Panc1 (cell line): ENCODE results near the gene DGCR6L. TPM values are rescaled to one million over a fixed set of nuclear protein-coding genes. Genes with fewer than 3 reads are reported as not detected.

ENCODE experiments used
- ATAC-seq: fragments of 200-7000 bp; cut with Tn5 transposase; 2 replicates; pipeline ENCODE4 v1.9.1; 2020; ENCODE audit warnings: mild to moderate bottlenecking, moderate library complexity
- BruUV-seq: library from RNA; stranded (reverse); fragments of 400-500 nt; replicated peaks from 2 replicates; lab custom pipeline; 2021; lab: Mats Ljungman, UMichigan
- CTCF ChIA-PET: fragments of 300-600 bp; sonication (Branson Sonifier 250); formaldehyde crosslinking; loops from one replicate; lab custom pipeline; 2022; ENCODE audit warnings: antibody characterized with exemption; lab: Charles Lee
- POLR2A ChIA-PET: fragments of 300-600 bp; sonication (Branson Sonifier 250); formaldehyde crosslinking; loops from one replicate; lab custom pipeline; 2022; ENCODE audit warnings: antibody characterized with exemption; lab: Charles Lee
- DNase-seq: peaks from one replicate; pipeline ENCODE4 v3.0.0-alpha.2; 2010; ENCODE audit warnings: low read depth, low spot score
- H3K27ac ChIP-seq: 2 replicates; pipeline ENCODE4 v1.5.1; 2011; ENCODE audit warnings: mild to moderate bottlenecking, low read length, inconsistent platforms
- H3K27me3 ChIP-seq: fragments of 200-500 bp; sonication (Bioruptor generic); 2 replicates; pipeline ENCODE4 v1.6.0; 2014; ENCODE audit warnings: low read length, inconsistent platforms; ENCODE audit not compliant: control insufficient read depth, insufficient read depth
- H3K36me3 ChIP-seq: fragments of 200-500 bp; sonication (Bioruptor generic); 2 replicates; pipeline ENCODE4 v1.5.1; 2014; ENCODE audit warnings: inconsistent platforms, mild to moderate bottlenecking, low read length, moderate library complexity; ENCODE audit not compliant: control insufficient read depth, insufficient read depth
- H3K4me1 ChIP-seq: 2 replicates; pipeline ENCODE4 v1.5.1; 2011; ENCODE audit warnings: inconsistent platforms, mild to moderate bottlenecking, low read length, moderate library complexity; ENCODE audit not compliant: control insufficient read depth, insufficient read depth
- H3K4me3 ChIP-seq, 2 experiments: 2 replicates each; pipeline ENCODE4 v1.5.1; 2011 to 2012; ENCODE audit warnings: low read depth in 2 of 2, low read length in 2 of 2, mild to moderate bottlenecking in 2 of 2, inconsistent platforms in 1 of 2, moderate library complexity in 1 of 2
- H3K9me3 ChIP-seq: fragments of 200-500 bp; sonication (Bioruptor generic); 2 replicates; pipeline ENCODE4 v1.5.1; 2014; ENCODE audit warnings: low read depth, mild to moderate bottlenecking, inconsistent platforms, low read length, moderate library complexity; ENCODE audit not compliant: control insufficient read depth, insufficient read depth
- POLR2AphosphoS5 ChIP-seq: IDR thresholded peaks from 2 replicates; pipeline ENCODE4 v1.6.1; 2012; ENCODE audit warnings: mild to moderate bottlenecking, low read depth, low read length, moderate library complexity
- SIN3A ChIP-seq: IDR thresholded peaks from 2 replicates; pipeline ENCODE4 v1.6.1; 2012; ENCODE audit warnings: low read depth, mild to moderate bottlenecking, low read length, moderate library complexity, borderline replicate concordance; ENCODE audit not compliant: insufficient read depth
- TCF7L2 ChIP-seq: IDR thresholded peaks from 2 replicates; pipeline ENCODE4 v1.6.1; 2011; ENCODE audit warnings: mild to moderate bottlenecking, low read depth, low read length, inconsistent platforms
- in situ Hi-C: cut with HindIII; loops from 2 replicates; pipeline ENCODE4 v1.10.0; 2016; ENCODE audit warnings: low sequenced_read_pairs, low pct_unique_long_range_greater_than_20kb
- intact Hi-C: fragments of 100-400 bp; cut with micrococcal nuclease; formaldehyde crosslinking; loops from one replicate; pipeline ENCODE4 v1.10.0; 2022; ENCODE audit not compliant: unreplicated experiment
- total RNA-seq: library from RNA; stranded (reverse); gene quantifications from one replicate; pipeline ENCODE4 v1.2.1, GENCODE V29; 2021; ENCODE audit not compliant: unreplicated experiment
- TF ChIP-seq, protein P1 (sequence below), 2 experiments: IDR thresholded peaks; 2 replicates each; pipeline ENCODE4 v1.6.1; 2011 to 2012; ENCODE audit warnings: low read depth in 2 of 2, control low read depth in 1 of 2, low read length in 1 of 2, mild to moderate bottlenecking in 1 of 2, moderate library complexity in 1 of 2; ENCODE audit not compliant: insufficient read depth in 1 of 2
- TF ChIP-seq, protein P2 (sequence below): fragments of 450-650 bp; IDR thresholded peaks from 2 replicates; pipeline ENCODE4 v1.5.1; 2017; ENCODE audit warnings: mild to moderate bottlenecking

The DGCR6L gene
- total RNA-seq, 1 experiment from 2014 or later: 43.5 TPM

DNA sequence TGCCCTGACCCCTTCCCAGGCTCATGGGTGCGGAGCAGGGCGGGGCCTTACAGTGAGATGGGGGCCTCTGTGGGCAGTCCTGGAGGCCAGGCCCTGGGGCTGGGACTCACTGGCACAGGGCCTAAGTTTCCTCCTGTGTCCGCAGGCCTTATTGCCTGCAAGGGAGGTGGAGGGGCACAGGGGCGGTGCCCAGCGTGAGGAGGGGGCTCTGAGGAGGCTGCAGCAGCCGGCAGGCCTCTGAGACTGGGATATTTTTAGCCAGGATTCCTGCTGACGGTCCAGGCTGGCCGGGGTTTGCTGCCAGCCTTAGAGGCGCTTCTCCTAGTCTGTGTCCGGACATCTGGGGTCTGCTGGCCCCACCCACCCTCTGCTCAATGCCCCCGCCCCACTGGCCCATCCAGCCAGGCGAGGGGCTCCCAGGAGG lies 46.1 kb downstream of the DGCR6L start:
- no TSS peak for BruUV-seq
- ATAC-seq (no peak), DNase-seq (no peak)
- no peak overlapping the region for H3K4me3 ChIP-seq
- POLR2A ChIA-PET: no interaction called here
- no peaks in the 10 kb centered on the region for H3K4me1 ChIP-seq
- H3K36me3 ChIP-seq: no peaks in the 10 kb centered on the region
- intact Hi-C loops: no loop called here
- no peaks in the 10 kb centered on the region for H3K9me3 ChIP-seq
- H3K27me3 ChIP-seq: no peaks in the 10 kb centered on the region
- TF ChIP-seq, protein P1, sequence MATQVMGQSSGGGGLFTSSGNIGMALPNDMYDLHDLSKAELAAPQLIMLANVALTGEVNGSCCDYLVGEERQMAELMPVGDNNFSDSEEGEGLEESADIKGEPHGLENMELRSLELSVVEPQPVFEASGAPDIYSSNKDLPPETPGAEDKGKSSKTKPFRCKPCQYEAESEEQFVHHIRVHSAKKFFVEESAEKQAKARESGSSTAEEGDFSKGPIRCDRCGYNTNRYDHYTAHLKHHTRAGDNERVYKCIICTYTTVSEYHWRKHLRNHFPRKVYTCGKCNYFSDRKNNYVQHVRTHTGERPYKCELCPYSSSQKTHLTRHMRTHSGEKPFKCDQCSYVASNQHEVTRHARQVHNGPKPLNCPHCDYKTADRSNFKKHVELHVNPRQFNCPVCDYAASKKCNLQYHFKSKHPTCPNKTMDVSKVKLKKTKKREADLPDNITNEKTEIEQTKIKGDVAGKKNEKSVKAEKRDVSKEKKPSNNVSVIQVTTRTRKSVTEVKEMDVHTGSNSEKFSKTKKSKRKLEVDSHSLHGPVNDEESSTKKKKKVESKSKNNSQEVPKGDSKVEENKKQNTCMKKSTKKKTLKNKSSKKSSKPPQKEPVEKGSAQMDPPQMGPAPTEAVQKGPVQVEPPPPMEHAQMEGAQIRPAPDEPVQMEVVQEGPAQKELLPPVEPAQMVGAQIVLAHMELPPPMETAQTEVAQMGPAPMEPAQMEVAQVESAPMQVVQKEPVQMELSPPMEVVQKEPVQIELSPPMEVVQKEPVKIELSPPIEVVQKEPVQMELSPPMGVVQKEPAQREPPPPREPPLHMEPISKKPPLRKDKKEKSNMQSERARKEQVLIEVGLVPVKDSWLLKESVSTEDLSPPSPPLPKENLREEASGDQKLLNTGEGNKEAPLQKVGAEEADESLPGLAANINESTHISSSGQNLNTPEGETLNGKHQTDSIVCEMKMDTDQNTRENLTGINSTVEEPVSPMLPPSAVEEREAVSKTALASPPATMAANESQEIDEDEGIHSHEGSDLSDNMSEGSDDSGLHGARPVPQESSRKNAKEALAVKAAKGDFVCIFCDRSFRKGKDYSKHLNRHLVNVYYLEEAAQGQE (IDR thresholded peaks at IDR 0.05; ENCODE audit: insufficient read depth in 1 of 2, low read depth in 2 of 2, low read length in 1 of 2): no peak
- no peak for TF ChIP-seq SIN3A
- CTCF ChIA-PET: no interaction called here
- H3K27ac ChIP-seq: no peak overlapping the region
- in situ Hi-C loops: no loop called here

DNA sequence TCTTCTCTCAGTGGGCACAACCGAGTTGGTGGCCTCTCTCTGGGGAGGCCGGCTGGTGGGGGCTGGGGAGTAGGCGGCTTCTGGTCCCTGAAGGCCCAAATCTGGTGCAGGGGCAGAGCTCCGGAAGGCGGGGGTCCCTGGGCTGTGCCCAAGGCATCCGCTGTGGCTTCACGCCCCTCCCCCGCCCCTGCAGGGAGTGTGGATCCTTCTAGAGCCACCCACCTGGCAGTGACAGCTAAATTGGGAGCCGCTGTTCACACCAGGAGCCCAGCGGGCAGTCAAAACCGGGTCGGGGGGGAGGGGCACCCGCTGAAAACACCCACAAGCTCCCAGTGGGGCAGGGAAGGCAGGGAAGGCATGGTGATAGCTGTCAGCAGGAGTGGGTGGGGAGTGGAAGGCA lies 47.2 kb downstream of the DGCR6L start:
- Histone ChIP-seq H3K27ac (no peak overlapping the region), H3K9me3 (no peaks in the 10 kb centered on the region), H3K4me1 (no peaks in the 10 kb centered on the region), H3K4me3 (no peak overlapping the region), H3K27me3 (no peaks in the 10 kb centered on the region), H3K36me3 (no peaks in the 10 kb centered on the region)
- intact Hi-C loops (no loop called here), in situ Hi-C loops (no loop called here)
- no peak for ATAC-seq
- BruUV-seq: no TSS peak
- POLR2A ChIA-PET: no interaction called here
- DNase-seq: no peak
- CTCF ChIA-PET: no interaction called here
- TF ChIP-seq, protein P1 (IDR thresholded peaks at IDR 0.05; ENCODE audit: insufficient read depth in 1 of 2, low read depth in 2 of 2, low read length in 1 of 2): no peak

DNA sequence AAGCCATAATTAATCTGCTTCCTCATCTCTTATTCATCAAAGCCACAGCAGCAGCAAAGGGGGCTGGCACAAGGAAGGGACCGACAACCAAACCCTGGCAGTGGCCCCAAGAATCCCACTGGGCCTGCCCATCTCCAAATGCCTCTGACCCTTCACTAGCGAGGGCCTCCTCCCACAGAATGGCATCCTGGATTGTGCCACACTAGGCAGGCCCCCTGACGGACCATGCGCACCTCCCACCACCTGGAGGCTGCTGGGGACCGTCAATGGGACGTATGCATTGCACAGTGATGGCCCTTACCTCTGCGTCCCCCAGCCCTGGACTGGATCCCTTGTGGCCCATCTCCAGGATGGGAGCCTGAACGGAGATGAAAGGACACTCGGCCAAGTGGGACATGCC lies 47.7 kb downstream of the DGCR6L start:
- POLR2A ChIA-PET: no interaction called here
- ATAC-seq: no peak
- Histone ChIP-seq H3K27me3 (no peaks in the 10 kb centered on the region), H3K27ac (no peak overlapping the region), H3K36me3 (no peaks in the 10 kb centered on the region), H3K4me3 (no peak overlapping the region), H3K4me1 (no peaks in the 10 kb centered on the region), H3K9me3 (no peaks in the 10 kb centered on the region)
- no TSS peak for BruUV-seq
- in situ Hi-C loops: no loop called here
- TF ChIP-seq, protein P1 (IDR thresholded peaks at IDR 0.05; ENCODE audit: insufficient read depth in 1 of 2, low read depth in 2 of 2, low read length in 1 of 2): no peak
- no peak for TF ChIP-seq TCF7L2
- TF ChIP-seq POLR2AphosphoS5: no peak
- TF ChIP-seq, protein P2, sequence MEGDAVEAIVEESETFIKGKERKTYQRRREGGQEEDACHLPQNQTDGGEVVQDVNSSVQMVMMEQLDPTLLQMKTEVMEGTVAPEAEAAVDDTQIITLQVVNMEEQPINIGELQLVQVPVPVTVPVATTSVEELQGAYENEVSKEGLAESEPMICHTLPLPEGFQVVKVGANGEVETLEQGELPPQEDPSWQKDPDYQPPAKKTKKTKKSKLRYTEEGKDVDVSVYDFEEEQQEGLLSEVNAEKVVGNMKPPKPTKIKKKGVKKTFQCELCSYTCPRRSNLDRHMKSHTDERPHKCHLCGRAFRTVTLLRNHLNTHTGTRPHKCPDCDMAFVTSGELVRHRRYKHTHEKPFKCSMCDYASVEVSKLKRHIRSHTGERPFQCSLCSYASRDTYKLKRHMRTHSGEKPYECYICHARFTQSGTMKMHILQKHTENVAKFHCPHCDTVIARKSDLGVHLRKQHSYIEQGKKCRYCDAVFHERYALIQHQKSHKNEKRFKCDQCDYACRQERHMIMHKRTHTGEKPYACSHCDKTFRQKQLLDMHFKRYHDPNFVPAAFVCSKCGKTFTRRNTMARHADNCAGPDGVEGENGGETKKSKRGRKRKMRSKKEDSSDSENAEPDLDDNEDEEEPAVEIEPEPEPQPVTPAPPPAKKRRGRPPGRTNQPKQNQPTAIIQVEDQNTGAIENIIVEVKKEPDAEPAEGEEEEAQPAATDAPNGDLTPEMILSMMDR: no peak
- CTCF ChIA-PET: no interaction called here
- no peak for DNase-seq
- intact Hi-C loops: no loop called here
